ENCODE measurements around the gene IGFBP1. TPM values are rescaled to one million over a fixed set of nuclear protein-coding genes. Genes with fewer than 3 reads are reported as not detected.

Gene IGFBP1
- total and polyA plus RNA-seq, 2 experiments from 2014 or later: not detected

DNA sequence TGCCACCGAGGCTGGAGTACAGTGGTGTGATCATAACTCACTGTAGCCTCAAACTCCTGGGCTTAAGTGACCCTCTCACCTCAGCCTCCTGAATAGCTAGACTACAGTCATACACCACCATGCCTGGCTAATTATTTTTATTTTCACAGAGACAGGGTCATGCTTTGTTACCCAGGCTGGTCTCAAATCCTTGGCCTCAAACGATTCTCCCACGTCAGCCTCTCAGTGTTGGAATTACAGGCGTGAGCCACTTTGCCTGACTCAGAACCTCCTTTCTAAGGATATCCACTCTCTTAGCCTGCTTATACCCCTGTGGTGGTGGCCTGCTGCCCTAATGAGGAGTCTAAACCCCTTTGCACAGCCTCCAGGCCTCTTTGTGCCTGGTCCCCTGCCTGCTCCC lies 4.2 kb upstream of the IGFBP1 start:
- no peak overlapping the region for H3K4me2 ChIP-seq
- no peak overlapping the region for H2AFZ ChIP-seq
- H3K27me3 ChIP-seq (ENCODE audit: insufficient read depth): peaks cover 31% of the 10 kb centered on the region
- no peaks in the 10 kb centered on the region for H3F3A ChIP-seq (replicated peaks; ENCODE audit: low read depth)
- H3K79me2 ChIP-seq (replicated peaks; ENCODE audit: insufficient read depth): no peaks in the 10 kb centered on the region
- Mint-ChIP-seq H3K4me3 (no peak overlapping the region), H3K9me3 (peaks cover 5% of the 10 kb centered on the region), H3K27me3 (ENCODE audit: insufficient read depth, low read depth, poor library complexity) (peaks cover 28% of the 10 kb centered on the region), H3K27ac (no peak overlapping the region), H3K36me3 (ENCODE audit: low read depth) (peaks cover 5% of the 10 kb centered on the region; the same call in 1 of the 3 replicates), H3K4me1 (peaks cover 15% of the 10 kb centered on the region; the same call in 2 of the 3 replicates)
- H3K36me3 ChIP-seq (ENCODE audit: insufficient read depth): no peaks in the 10 kb centered on the region
- no peaks in the 10 kb centered on the region for H3K9me2 ChIP-seq (ENCODE audit: insufficient read depth)
- H4K20me1 ChIP-seq (replicated peaks; ENCODE audit: insufficient read depth): no peaks in the 10 kb centered on the region
- no peak overlapping the region for H3K27ac ChIP-seq (ENCODE audit: low read depth)
- no peak for TF ChIP-seq EZH2phosphoT487 (IDR thresholded peaks at IDR 0.05; ENCODE audit: unreplicated experiment)
- TF ChIP-seq, protein P1, sequence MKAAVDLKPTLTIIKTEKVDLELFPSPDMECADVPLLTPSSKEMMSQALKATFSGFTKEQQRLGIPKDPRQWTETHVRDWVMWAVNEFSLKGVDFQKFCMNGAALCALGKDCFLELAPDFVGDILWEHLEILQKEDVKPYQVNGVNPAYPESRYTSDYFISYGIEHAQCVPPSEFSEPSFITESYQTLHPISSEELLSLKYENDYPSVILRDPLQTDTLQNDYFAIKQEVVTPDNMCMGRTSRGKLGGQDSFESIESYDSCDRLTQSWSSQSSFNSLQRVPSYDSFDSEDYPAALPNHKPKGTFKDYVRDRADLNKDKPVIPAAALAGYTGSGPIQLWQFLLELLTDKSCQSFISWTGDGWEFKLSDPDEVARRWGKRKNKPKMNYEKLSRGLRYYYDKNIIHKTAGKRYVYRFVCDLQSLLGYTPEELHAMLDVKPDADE (IDR thresholded peaks at IDR 0.05): no peak
- TF ChIP-seq EZH2 (IDR thresholded peaks at IDR 0.05; ENCODE audit: low read depth, unreplicated experiment): no peak
- TF ChIP-seq JUNB (IDR thresholded peaks at IDR 0.05; ENCODE audit: unreplicated experiment): no peak
- TF ChIP-seq, protein P2, sequence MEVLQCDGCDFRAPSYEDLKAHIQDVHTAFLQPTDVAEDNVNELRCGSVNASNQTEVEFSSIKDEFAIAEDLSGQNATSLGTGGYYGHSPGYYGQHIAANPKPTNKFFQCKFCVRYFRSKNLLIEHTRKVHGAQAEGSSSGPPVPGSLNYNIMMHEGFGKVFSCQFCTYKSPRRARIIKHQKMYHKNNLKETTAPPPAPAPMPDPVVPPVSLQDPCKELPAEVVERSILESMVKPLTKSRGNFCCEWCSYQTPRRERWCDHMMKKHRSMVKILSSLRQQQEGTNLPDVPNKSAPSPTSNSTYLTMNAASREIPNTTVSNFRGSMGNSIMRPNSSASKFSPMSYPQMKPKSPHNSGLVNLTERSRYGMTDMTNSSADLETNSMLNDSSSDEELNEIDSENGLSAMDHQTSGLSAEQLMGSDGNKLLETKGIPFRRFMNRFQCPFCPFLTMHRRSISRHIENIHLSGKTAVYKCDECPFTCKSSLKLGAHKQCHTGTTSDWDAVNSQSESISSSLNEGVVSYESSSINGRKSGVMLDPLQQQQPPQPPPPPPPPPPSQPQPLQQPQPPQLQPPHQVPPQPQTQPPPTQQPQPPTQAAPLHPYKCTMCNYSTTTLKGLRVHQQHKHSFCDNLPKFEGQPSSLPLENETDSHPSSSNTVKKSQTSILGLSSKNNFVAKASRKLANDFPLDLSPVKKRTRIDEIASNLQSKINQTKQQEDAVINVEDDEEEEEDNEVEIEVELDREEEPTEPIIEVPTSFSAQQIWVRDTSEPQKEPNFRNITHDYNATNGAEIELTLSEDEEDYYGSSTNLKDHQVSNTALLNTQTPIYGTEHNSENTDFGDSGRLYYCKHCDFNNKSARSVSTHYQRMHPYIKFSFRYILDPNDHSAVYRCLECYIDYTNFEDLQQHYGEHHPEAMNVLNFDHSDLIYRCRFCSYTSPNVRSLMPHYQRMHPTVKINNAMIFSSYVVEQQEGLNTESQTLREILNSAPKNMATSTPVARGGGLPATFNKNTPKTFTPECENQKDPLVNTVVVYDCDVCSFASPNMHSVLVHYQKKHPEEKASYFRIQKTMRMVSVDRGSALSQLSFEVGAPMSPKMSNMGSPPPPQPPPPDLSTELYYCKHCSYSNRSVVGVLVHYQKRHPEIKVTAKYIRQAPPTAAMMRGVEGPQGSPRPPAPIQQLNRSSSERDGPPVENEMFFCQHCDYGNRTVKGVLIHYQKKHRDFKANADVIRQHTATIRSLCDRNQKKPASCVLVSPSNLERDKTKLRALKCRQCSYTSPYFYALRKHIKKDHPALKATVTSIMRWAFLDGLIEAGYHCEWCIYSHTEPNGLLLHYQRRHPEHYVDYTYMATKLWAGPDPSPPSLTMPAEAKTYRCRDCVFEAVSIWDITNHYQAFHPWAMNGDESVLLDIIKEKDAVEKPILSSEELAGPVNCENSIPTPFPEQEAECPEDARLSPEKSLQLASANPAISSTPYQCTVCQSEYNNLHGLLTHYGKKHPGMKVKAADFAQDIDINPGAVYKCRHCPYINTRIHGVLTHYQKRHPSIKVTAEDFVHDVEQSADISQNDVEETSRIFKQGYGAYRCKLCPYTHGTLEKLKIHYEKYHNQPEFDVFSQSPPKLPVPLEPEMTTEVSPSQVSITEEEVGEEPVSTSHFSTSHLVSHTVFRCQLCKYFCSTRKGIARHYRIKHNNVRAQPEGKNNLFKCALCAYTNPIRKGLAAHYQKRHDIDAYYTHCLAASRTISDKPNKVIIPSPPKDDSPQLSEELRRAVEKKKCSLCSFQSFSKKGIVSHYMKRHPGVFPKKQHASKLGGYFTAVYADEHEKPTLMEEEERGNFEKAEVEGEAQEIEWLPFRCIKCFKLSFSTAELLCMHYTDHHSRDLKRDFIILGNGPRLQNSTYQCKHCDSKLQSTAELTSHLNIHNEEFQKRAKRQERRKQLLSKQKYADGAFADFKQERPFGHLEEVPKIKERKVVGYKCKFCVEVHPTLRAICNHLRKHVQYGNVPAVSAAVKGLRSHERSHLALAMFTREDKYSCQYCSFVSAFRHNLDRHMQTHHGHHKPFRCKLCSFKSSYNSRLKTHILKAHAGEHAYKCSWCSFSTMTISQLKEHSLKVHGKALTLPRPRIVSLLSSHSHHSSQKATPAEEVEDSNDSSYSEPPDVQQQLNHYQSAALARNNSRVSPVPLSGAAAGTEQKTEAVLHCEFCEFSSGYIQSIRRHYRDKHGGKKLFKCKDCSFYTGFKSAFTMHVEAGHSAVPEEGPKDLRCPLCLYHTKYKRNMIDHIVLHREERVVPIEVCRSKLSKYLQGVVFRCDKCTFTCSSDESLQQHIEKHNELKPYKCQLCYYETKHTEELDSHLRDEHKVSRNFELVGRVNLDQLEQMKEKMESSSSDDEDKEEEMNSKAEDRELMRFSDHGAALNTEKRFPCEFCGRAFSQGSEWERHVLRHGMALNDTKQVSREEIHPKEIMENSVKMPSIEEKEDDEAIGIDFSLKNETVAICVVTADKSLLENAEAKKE (CRISPR knock-in tag; IDR thresholded peaks at IDR 0.05): no peak
- TF ChIP-seq POLR2AphosphoS5 (IDR thresholded peaks at IDR 0.05; ENCODE audit: low read depth): no peak
- no peak for TF ChIP-seq NANOG (IDR thresholded peaks at IDR 0.05; ENCODE audit: borderline replicate concordance)
- TF ChIP-seq, protein P3, sequence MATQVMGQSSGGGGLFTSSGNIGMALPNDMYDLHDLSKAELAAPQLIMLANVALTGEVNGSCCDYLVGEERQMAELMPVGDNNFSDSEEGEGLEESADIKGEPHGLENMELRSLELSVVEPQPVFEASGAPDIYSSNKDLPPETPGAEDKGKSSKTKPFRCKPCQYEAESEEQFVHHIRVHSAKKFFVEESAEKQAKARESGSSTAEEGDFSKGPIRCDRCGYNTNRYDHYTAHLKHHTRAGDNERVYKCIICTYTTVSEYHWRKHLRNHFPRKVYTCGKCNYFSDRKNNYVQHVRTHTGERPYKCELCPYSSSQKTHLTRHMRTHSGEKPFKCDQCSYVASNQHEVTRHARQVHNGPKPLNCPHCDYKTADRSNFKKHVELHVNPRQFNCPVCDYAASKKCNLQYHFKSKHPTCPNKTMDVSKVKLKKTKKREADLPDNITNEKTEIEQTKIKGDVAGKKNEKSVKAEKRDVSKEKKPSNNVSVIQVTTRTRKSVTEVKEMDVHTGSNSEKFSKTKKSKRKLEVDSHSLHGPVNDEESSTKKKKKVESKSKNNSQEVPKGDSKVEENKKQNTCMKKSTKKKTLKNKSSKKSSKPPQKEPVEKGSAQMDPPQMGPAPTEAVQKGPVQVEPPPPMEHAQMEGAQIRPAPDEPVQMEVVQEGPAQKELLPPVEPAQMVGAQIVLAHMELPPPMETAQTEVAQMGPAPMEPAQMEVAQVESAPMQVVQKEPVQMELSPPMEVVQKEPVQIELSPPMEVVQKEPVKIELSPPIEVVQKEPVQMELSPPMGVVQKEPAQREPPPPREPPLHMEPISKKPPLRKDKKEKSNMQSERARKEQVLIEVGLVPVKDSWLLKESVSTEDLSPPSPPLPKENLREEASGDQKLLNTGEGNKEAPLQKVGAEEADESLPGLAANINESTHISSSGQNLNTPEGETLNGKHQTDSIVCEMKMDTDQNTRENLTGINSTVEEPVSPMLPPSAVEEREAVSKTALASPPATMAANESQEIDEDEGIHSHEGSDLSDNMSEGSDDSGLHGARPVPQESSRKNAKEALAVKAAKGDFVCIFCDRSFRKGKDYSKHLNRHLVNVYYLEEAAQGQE (IDR thresholded peaks at IDR 0.05; ENCODE audit: unreplicated experiment): no peak
- TF ChIP-seq ZNF114 (CRISPR knock-in tag; IDR thresholded peaks at IDR 0.05): no peak
- TF ChIP-seq, protein P4, sequence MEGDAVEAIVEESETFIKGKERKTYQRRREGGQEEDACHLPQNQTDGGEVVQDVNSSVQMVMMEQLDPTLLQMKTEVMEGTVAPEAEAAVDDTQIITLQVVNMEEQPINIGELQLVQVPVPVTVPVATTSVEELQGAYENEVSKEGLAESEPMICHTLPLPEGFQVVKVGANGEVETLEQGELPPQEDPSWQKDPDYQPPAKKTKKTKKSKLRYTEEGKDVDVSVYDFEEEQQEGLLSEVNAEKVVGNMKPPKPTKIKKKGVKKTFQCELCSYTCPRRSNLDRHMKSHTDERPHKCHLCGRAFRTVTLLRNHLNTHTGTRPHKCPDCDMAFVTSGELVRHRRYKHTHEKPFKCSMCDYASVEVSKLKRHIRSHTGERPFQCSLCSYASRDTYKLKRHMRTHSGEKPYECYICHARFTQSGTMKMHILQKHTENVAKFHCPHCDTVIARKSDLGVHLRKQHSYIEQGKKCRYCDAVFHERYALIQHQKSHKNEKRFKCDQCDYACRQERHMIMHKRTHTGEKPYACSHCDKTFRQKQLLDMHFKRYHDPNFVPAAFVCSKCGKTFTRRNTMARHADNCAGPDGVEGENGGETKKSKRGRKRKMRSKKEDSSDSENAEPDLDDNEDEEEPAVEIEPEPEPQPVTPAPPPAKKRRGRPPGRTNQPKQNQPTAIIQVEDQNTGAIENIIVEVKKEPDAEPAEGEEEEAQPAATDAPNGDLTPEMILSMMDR (conservative IDR thresholded peaks at IDR 0.05; ENCODE audit: low read depth in 2 of 2): no peak
- TF ChIP-seq STAT1 (IDR thresholded peaks at IDR 0.05; ENCODE audit: unreplicated experiment): no peak
- no peak for TF ChIP-seq ZNF331 (CRISPR knock-in tag; IDR thresholded peaks at IDR 0.05; ENCODE audit: low read depth)
- no peak for TF ChIP-seq CREB1 (CRISPR knock-in tag; IDR thresholded peaks at IDR 0.05; ENCODE audit: low read depth)
- peaks cover 9% of the 10 kb centered on the region; the same call in 1 of the 2 replicates for H3K4me1 ChIP-seq (ENCODE audit: insufficient read depth)
- DNase-seq (ENCODE audit: low spot score) (no peak), ATAC-seq (no peak)
- H3K4me3 ChIP-seq: no peak overlapping the region
